Fibroblast of skin of back (primary cell): ENCODE measurements around the gene SLC9A4.
"Not testable (repeated sequence)": the region's sequence is repeated elsewhere in the genome, so short reads cannot be mapped to it uniquely, and the experiment has no call there.

ENCODE experiments used
- DNase-seq: peaks from one replicate; pipeline ENCODE4 v3.0.0-alpha.2; 2013

The SLC9A4 gene

DNA sequence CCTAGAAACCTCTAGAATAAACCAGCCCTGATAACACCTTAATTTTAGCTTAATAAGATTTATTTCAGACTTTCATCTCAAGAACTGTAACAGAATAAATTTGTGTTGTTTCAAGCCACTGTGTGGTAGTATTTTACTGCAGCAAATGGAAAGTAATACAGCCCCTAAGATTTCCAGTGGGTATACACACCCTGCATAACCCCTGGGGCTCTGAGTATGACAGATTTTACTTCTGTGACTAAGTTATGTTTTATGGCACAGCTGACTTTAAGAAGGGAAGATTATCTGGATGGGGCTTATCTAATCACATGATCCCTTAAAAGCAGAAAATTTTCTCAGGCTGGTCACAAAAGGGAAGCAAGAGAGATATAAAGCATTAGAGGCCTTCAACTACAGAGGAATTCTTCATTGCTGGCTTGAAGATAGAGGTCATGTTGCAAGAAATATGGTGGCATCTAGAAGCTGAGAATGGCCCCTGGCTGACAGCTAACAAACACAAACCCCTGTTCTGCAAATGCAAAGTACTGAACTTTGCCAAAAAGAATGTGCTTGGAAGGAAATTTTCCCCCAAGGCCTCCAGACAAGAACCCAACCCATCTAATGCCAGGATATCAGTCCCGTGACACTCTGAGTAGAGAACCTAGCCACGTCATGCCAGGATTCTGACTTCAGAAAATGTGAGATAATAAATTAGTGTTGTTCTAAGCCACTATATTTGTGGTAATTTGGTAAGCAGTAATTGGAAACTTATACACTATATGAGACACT is 78.5 kb downstream of the SLC9A4 start:
- no peak for DNase-seq

GRCh38 chr2:102553601-102554000 is 80.6 kb downstream of the SLC9A4 start:
- DNase-seq, result no peak

GRCh38 chr2:102558463-102558862 is 85.4 kb downstream of the SLC9A4 start:
- DNase-seq, result no peak

DNA sequence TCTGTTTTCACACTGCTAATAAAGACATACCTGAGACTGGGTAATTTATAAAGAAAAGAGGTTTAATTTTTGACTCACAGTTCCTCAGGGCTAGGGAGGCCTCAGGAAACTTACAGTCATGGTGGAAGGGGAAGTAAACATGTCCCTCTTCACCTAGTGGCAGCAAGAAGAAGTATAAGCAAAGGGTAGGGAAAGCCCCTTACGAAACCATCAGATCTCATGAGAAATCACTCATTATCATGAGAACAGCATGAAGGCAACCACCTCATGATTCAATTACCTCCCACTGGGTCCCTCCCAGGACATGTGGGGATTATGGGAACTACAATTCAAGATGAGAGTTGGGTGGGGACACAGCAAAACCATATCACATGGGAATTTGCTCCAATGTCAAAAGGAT is 89.5 kb downstream of the SLC9A4 start:
- DNase-seq, result not testable (repeated sequence)

DNA sequence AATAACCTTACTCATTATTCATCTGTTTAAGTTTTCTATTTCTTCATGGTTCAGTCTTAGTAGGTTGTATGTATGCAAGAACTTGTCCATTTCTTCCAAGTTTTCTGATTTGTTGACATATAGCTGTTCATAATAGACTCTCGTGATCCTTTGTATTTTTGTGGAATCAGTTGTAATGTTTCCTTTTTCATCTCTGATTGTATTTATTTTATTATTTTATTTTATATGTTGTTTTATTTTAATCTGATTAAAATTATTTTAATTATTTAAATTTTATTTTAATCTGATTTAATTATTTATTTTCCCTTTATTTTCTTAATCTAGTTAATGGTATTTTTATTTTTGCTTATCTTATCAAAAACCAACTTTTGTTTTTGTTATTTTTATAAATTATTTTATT is 102.9 kb downstream of the SLC9A4 start:
- DNase-seq, result no peak

- DNase-seq, result no peak
These were observed 105.3 kb downstream of the SLC9A4 start for GRCh38 chr2:102578376-102578775.

GRCh38 chr2:102581911-102582310 is 108.9 kb downstream of the SLC9A4 start:
- DNase-seq, result no peak

DNA sequence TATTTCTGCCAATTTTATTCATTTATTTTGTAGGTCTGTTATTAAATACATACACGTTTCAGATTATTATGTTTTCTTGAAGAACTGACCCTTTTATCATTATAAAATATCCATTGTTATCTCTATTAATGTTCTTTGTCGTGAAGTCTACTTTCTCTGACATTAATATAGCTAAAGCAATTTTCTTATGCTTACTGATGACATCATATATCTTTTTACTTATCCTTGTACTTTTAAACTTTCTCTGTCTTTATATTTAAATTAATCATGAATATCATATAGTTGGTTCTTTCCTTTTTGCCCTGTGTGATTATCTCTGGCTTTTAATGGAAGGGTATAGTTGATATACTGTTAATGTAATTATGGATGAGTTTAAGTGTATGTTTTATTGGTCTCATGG is 109.8 kb downstream of the SLC9A4 start:
- no peak for DNase-seq
